Fibroblast of skin of right biceps (primary cell): ENCODE data around the gene PARD3B.
A peak's percentile ranks its signal among the peaks of the same experiment; 100 is the strongest.
"Not testable (repeated sequence)": the region's sequence is repeated elsewhere in the genome, so short reads cannot be mapped to it uniquely, and the experiment has no call there.

Experiments
- DNase-seq: peaks from one replicate; pipeline ENCODE4 v3.0.0-alpha.2; 2013

PARD3B gene

DNA sequence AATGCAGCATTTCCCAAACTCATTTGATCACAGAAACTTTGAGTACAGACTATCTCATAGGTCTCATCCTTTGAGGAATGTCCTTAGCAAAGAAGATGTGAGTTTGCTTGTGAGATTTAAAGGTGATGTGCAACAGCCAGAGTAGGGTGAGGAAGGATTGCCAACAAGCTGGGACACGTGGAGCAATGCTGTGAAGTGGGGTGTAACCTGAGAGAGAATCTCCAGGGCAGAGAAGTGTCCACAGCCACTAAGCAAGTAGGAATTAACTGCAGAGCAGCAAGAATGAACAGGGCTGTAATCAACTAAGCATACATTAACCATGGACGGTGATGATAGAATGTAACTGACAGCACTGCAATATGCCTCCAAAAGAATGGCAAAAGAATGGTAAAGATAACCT, 667.1 kb downstream of the PARD3B start:
- no peak for DNase-seq

DNA sequence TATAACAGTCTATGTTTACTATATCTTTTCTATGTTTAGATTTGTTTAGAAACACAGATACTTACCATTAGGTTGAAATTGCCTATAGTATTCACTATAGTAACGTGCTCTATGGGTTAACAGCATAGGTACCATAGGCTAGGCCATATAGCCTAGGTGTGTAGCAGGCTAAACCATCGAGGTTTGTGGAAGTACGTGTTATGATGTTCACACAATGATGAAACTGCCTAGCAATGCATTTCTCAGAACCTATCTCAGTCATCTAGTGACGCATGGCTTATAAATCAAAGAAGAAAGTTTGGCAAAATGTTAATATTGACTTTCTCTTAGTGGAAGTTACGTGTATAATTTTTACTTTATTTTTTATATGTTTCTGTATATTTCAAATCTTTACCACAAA, 670.8 kb downstream of the PARD3B start:
- no peak for DNase-seq

DNA sequence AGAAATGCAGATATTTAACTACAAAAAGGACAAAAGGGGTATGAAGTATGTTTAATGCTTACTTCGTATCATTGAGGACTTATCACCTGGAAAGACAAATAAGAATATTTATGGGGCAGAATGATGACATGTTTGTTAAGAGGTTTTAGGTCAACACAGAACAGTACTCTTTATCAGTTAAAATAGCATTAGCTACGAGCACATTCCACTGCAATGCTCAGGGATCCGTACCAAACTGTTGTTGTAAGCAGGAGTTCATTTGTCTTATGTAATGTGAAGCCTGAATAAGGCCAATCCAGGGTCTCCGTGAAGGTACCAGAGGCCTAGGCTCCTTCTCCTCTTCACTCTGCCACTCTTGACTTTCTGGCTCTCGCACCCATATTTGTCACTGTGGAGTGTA, 671.3 kb downstream of the PARD3B start:
- no peak for DNase-seq

DNA sequence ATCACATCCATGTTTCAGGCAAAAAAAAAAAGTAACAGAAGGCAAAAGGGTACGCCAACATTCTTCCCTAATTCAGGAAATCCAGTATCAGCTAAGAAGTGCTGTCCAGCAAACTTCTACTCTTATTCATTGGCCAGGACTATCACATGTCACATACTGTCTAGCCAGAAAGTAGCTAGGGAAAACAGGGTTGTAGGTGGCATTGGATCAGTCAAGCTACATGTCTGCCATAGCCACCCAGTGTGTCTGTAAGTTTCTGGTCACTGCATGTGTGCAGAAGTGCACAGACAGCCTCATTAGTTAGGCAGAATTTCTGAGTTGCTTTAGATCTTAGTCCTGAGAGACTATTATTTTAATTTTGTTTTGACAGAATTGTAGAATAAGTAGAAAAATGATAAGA, 671.7 kb downstream of the PARD3B start:
- DNase-seq: no peak

DNA sequence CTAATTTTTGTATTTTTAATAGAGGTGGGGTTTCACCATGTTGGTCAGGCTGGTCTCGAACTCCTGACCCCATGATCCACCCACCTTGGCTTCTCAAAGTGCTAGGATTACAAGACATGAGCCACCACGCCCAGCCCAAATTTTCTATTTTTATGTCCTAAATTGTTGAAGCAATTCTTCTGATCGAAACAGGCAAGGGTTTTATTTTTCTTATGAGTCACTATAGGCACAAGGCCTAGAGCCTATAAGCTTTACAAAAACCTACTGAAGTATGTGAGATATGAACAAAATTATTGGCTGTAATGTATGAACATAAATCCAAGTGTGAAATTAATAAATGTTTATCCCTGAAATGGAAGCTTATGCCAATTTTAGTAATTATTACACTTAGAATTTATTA, 672.8 kb downstream of the PARD3B start:
- peak; percentile 63 for DNase-seq

DNA sequence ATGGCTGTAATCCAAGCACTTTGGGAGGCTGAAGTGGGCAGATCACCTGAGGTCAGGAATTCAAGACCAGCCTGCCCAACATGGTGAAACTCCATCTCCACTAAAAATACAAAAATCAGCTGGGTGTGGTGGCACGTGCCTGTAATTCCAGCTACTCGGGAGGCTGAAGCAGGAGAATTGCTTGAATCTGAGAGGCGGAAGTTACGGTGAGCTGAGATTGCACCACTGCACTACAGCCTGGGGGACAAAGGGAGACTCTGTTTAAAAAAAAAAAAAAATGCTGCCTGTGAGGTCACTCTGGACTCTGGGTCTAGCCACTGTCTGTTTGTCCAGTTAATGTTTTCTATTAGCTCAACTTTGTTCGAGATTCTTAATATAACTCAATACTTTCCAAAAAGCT, 673.5 kb downstream of the PARD3B start:
- DNase-seq: not testable (repeated sequence)

DNA sequence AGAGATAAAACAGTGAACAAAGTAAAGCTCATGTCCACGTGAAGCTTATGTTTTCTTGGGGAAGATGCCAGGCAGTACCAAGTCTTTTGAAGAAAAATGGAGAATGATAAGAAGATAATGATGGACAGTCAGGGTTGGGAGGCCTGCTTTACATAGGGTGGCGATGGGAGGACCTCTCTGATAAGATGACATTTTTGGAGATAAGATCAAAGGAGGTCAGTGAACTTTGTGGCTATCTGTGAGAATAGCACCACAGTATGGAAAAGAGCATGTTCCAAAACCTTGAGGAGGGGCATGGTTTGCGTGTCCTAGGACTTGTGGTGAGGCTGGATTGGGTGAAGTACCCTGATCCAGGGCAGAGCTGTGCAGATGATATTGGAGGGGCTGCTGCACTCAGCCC, 675.3 kb downstream of the PARD3B start:
- no peak for DNase-seq

DNA sequence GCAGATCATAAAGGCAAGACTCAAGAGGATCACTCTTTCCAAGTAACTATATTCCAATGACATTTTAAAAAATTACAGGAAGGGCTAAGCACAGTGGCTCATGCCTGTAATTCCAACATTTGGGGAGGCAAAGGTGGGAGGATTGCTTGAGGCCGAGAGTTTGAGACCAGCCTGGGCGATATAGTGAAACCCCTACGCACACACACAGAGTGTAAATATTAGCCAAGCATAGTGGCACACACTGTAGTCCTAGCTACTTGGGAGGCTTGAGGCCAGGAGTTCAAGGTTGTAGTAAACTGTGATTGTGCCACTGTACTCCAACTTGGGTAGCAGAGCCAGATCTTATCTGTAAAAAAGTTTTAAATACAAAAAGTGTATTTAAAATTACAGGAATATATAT, 686.8 kb downstream of the PARD3B start:
- no peak for DNase-seq

DNA sequence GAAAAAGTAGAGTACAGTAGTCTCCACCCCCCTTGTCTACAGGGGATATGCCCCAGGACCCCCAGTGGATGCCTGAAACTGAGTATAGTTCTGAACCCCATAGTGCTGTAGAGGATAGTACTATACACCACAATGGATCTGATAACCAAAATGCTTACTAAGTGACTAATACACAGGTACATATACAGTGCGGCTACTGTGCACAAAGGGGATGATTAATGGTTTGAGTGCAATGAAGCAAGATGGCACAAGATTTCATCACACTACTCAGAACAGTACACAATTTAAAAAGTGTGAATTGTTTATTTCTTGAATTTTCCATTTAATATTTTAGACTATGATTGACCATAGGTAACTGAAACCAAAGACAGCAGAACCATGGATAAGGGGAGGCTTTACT, 690.2 kb downstream of the PARD3B start:
- no peak for DNase-seq

DNA sequence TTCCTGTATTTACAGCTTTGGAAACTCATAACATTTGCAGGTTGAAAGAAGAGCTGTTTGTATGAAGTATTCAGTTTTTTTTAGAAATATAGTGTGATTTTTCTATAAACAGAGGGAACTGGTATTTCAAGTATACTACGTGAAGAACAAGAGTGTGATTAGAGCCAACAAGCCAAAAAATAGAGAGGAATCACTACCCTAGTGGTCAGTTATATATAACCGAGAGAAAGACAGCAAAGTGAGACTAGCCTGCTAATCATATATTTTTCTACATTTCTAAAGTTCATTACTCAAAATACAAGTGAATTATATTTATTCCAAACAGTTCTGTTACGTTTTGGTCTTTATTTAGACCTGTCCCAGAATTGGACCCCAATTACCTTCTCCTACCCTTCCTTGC, 692.2 kb downstream of the PARD3B start:
- no peak for DNase-seq

DNA sequence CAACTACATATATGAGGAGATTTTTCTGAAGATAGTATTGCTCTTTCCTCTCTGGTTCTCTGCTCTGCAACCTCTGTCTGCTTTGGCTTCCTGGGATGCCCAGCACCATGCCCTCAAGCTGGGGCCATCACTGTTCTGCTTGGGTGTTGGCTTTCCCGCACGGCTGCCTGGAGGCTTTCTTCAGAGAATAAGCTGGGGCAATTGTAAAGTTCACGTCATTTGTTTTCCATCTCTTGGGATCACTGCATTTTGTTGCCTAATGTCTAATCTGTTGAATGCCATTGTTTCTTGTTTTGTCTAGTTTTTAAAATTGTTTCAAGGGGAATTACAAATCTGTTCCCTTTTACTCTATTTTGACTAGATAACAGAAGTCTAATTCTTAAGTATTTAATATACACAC, 699.7 kb downstream of the PARD3B start:
- no peak for DNase-seq

DNA sequence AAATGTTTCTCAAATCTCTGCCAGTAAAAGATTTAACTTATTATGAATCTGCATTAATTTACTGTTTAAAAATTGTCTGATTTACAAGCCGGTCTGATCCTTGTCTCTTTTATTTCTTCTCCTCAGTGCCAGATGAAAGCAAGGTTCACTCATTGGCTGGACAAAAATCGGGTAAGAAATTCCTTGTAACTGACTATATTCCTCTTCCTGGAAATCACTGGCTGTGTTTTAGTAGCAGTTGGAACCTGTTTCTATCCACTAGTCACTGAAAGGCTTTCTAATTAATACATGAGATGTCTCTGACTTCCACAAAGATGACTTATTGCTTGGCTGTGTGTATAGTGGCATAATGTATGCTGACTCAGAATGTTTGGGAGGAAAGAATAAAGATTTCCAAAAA, 700.4 kb downstream of the PARD3B start:
- peak; percentile 80 for DNase-seq

DNA sequence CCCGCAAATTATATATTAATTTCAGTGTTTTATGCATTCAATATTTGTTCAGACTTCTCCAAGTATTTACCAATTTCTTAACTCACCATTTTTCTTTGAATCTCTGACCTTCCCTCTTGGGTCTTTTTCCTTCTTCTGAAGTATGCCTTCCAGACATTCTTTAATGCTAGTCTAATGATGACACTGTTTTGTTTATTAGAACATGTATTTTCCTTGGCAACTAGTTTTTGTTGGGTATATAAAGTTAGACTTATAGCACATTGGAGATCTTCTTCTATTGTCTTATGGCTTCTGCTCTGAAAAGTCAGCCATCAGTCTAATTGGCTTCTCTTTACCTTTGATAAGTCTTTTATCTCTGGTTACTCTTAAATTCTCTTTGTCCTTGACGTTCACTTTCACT, 713.8 kb downstream of the PARD3B start:
- peak; percentile 18 for DNase-seq

DNA sequence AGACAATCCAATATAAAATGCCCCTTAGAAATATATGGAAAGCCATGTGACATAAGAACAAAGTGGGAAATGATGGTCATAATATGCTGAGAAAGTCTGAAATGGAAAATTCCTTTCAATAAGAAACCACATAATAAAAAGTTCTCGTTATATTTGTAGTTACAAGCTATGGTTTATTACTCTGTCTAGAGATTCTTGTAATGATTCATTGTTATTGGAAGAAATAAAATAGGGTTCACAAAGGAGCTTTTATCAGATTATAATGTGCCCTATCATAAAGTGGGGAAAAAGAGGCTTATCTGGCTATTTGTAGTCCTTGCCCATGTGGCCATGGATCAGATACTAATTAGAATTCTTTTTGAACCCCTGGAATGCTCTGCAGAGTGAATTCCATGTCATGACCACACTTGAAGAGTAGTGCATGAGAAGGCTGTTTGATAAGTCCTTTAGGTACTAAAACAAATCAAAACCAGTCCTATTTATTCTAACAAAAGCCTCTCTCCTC, 716.3 kb downstream of the PARD3B start:
- DNase-seq: peak; percentile 26

DNA sequence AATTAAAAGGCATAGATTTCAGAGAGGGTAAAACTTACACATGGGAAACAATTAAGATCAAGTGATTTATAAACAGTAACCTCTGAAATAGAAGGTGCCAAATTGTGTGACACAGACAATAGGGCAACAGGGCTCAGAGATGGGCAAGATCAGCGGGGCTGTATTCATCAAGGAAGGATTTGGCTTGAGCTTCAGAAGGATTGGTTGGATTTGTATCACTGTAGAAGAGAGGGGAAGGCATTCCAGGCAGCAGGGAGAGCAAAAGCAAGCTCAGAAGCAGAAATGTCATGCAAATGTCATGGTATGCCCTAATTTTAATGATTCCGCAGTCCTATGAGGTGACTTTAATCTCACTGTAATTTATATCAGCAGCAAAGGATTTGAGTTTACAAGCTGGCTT, 722.0 kb downstream of the PARD3B start:
- DNase-seq: no peak

DNA sequence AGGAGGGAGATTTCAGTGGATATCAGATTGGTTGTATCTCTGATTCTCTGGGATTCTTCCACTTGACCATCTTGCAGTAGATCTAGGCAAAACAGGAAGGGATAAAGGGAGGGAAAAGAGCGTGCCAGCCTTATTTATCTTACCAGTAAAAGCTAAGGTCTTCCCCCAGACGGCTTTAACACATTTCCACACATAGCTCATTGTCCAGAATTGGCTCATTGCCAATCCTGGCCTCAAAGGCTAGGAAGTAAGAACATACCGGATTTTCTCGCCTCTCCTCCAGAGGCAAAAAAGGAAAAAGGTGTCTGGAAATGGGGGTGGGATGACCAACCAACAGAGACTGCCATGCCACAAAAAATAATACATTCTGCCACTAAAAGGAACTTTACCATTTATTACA, 725.4 kb downstream of the PARD3B start:
- no peak for DNase-seq

DNA sequence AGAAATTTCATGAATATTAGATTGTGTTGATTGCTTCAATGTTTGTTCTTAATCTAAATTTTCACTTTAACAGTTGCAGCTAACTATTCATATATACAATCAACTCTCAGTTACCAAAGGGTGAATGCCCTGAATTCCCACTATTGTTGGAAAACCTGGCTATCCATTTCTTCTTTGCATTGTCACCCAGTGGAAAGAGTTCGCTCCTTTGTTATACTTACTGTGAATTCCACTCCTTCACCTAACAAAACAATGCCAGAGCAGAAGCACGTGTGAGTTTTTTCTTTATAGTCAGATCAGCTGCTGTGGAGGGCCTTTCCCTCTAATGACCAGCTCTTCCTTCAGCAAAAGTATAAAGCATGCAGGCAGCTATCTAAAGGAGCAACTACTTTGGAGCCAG, 727.9 kb downstream of the PARD3B start:
- no peak for DNase-seq

DNA sequence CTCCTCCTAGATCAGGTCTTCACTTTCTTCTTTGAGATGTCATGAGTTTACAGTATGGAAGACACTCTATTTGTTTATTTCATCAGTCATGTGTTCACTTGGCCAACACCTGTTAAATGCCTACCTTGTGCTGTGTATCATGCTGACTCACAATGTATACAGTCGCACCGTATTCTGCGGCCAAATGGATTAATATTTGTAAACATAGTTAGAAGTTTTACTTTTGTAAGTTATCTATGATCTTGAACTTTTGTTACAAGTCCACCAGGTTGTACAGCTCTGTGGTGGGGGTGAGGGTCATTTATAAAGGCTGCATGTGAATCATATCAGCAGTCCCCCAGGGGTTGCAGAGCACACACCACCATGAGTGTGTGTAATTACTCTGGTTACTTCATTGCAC, 728.4 kb downstream of the PARD3B start:
- DNase-seq: no peak

DNA sequence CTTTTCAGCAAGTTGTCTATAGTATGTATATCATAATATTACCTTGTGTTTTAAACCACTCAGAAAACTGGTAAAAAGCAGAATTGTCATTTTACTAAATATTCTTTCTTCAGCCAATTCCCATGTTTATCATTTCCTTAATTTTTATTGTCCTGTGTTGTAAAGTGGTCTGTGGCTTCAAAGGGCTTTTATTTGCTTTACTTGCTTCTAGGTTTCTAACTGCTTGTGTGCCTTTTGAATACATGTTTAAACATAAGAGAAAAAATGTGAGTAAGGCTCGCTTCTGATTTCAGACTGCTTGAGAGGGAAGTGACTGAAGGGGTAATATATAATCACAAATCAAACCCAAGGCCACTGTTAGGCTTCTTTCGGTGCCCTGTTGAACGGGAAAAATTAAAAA, 729.5 kb downstream of the PARD3B start:
- no peak for DNase-seq

DNA sequence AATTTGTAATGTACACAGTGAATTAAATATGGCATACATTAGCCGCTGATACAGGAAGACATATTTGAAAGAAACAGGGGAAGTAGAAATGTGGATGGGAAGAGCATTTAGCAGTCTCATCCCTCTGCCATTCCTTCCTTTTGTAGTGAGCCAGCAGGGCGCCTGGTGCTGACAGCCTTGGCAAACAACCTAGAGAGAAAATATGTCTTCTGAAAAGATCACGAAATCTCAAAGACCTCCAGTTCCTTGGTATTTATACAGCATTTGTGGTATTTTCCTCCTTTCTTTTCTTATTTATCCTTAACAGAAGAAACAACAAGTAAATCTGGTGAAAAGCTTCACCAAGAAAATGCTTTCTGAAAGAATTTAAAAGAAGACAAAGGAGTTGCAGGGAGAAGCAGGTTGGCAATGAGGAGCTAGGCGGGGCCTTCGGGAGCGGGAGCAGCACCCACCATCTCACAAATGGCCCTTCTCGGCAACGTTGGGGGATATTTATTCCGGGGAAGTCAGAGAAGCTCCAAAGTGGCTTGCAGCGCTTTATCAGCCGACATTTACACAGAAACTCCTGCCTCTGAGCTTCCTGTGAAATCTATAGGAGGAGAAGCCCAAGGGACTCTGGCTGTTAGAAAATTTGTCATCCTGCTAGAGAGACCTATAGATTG, 731.0 kb downstream of the PARD3B start:
- DNase-seq: peak; percentile 21

DNA sequence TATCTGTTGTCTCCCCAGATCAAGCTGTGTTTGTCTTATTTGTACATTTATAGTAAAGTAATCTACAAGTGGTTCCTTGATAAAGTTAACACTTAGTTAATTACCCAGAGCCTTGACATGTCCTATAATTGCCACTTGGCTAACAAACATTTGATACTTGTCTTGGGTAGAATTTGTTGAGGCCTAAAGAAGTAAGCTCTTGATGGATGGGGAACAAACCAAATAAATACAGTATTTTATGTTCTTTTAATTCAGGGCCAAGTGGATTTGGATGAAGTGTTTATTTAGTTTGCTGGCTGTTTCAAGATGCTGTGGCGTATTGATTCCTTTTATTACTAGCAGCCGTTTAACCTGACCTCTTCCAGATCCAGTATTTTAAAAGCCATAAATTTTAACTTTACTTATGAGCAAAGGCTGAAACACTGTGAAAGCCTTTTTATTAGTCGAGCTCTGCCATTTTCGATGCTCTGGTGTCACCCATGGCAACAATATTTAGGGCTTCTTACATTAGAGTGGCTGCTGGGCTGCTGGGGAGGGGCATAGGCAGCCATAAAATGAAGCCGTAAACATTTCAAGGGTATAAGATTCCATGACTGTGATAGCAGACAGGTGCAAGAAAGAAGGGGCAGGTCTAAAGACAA, 735.4 kb downstream of the PARD3B start:
- DNase-seq: no peak

DNA sequence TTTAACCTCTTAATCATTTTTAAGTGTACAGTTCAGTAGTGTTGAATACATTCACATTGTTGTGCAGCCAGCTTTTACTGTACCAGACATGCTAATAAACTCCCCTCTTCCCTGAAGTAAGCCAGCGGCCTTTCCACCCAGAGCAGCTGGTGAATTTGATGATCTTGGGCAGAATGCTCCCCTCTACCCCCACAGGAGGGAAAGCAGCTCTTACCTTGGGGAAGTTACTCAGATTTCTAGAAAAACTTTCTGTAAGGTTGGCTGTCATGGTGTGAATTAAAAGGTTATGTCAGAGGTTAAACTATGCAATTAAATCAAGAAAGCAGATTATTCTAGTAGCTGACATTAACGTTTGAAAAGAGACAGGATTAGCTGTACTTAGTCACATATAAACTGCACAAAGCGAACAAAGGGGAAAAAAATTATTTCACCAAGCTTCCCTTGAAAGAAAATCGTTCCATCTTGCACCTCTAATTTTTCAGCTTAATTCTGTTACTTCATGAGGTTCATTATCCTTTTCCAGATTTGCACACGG, 738.5 kb downstream of the PARD3B start:
- no peak for DNase-seq

DNA sequence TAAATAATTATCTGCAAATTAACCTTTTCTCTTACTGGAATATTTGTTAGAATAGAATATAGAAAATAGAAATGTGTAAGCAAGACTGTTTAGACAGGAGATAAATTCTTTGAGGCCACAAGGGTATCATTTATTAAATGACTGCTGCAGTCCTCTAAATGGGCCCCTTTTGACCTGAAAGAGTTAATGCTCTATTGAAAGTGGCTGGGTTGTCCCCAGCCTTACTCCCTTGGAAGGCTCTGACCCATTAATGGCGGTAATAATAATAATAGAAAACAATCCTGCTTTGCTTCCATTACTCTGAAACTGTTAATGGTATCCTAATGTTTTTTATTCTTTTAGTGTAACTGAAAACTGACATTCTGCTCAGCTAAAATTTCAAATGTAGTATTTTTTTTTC, 739.1 kb downstream of the PARD3B start:
- DNase-seq: no peak

DNA sequence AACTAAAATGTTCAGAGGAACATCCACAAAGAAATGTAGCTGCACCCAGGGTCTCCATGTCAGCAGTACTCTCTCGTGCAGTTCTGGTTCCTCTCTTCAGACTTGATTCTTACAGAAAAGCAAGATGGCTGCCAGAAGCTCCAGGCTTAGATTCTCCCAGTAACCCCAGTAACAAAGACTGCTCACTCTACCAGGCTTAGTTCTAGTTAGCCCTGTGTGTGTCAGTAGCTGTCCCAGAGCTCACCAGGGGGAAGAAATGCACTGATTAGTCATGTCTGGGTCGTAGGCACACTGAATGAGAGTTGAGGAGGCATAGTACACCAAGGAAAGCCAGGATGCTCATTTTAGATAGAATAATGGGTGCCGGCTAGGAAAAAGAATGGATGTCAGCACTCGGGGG, 742.0 kb downstream of the PARD3B start:
- DNase-seq: peak; percentile 5

DNA sequence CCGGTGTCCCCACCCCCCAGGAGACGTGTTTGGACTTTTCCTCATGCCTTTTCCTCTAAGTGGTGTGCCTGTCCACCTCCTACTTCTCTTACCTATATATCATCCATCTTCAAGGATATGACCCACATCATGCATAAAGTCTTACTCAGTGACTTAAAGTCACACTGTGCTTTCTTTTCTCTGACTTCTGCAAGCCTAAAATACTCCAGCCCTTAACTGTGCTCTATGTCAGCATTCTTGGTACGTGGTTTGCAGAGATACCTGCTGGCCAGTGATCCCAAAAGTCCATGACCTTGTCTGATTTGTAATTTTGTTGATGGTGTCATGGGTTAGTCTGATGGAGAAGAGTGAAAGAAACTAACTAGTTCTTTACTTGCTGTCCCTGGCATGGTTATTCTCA, 743.4 kb downstream of the PARD3B start:
- no peak for DNase-seq
